ENCODE results near the gene GATAD2A.

DNA sequence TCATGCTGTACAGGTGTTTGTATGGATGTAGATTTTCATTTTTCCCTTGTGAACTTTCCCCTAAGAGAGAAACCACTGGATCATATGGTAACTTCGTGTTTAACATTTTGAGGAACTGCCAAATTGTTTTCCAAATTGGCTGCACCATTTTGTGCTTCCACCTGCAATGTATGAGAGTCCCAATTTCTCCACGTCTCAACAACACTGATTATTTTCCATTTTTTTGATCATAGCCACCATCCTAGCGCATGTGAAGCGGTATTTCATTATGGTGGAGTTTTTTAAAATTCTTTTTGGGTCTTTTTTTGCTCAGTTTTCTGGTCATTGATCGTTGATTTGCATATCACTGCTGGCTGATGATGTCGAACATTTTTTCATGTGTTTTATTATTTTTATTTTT is 115.5 kb downstream of the GATAD2A start:
- TF ChIP-seq YBX1 (IDR thresholded peaks at IDR 0.05) (no peak), NFIC (IDR thresholded peaks at IDR 0.05; ENCODE audit: low read depth, low read length) (no peak), JUNB (IDR thresholded peaks at IDR 0.05) (no peak), ZBED1 (IDR thresholded peaks at IDR 0.05; ENCODE audit: borderline replicate concordance) (no peak), ETV6 (conservative IDR thresholded peaks at IDR 0.05 in 1 of 2, IDR thresholded peaks at IDR 0.05 in 1 of 2; ENCODE audit: borderline replicate concordance in 1 of 2, low read depth in 1 of 2) (no peak), EZH2 (IDR thresholded peaks at IDR 0.05; ENCODE audit: borderline replicate concordance, control insufficient read depth, low read depth, low read length) (no peak), JUND (IDR thresholded peaks at IDR 0.05; ENCODE audit: low read depth, low read length) (no peak), BCLAF1 (IDR thresholded peaks at IDR 0.05) (no peak), ZSCAN29 (IDR thresholded peaks at IDR 0.05) (no peak), KDM1A (IDR thresholded peaks at IDR 0.05; ENCODE audit: borderline replicate concordance) (no peak), FOXK2 (IDR thresholded peaks at IDR 0.05) (no peak), RBBP5 (conservative IDR thresholded peaks at IDR 0.05) (no peak)
- TF ChIP-seq, protein P1, sequence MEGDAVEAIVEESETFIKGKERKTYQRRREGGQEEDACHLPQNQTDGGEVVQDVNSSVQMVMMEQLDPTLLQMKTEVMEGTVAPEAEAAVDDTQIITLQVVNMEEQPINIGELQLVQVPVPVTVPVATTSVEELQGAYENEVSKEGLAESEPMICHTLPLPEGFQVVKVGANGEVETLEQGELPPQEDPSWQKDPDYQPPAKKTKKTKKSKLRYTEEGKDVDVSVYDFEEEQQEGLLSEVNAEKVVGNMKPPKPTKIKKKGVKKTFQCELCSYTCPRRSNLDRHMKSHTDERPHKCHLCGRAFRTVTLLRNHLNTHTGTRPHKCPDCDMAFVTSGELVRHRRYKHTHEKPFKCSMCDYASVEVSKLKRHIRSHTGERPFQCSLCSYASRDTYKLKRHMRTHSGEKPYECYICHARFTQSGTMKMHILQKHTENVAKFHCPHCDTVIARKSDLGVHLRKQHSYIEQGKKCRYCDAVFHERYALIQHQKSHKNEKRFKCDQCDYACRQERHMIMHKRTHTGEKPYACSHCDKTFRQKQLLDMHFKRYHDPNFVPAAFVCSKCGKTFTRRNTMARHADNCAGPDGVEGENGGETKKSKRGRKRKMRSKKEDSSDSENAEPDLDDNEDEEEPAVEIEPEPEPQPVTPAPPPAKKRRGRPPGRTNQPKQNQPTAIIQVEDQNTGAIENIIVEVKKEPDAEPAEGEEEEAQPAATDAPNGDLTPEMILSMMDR (IDR thresholded peaks at IDR 0.05 in 2 of 3, conservative IDR thresholded peaks at IDR 0.05 in 1 of 3; ENCODE audit: control insufficient read depth in 2 of 3, extremely low read depth in 1 of 3, insufficient read depth in 1 of 3, low read depth in 3 of 3, low read length in 3 of 3), result no peak
- TF ChIP-seq, protein P2, sequence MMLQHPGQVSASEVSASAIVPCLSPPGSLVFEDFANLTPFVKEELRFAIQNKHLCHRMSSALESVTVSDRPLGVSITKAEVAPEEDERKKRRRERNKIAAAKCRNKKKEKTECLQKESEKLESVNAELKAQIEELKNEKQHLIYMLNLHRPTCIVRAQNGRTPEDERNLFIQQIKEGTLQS (IDR thresholded peaks at IDR 0.05; ENCODE audit: borderline replicate concordance, extremely low read depth, low read depth, low read length), result no peak

All from GM12878 (cell line).